Peyer's patch (tissue), 4 donors: ENCODE measurements around the gene LDB3.

Source experiments
- CTCF ChIP-seq, 6 experiments: fragments of 450-650 bp in 4 of 6; fragments of 200-600 bp in 2 of 6; sonication (generic) in 1 of 6; IDR thresholded peaks; one replicate each; pipeline ENCODE4 v1.5.1; 2017 to 2019; ENCODE audit warnings: antibody characterized with exemption in 6 of 6, mild to moderate bottlenecking in 3 of 6, moderate library complexity in 1 of 6
- POLR2A ChIP-seq, 2 donors: fragments of 450-650 bp; IDR thresholded peaks; one replicate each; pipeline ENCODE4 v1.5.1; 2017; ENCODE audit warnings: antibody characterized with exemption in 2 of 2, mild to moderate bottlenecking in 2 of 2, moderate library complexity in 2 of 2

GRCh38 chr10:86653379-86653778, 14.9 kb upstream of the LDB3 start:
- TF ChIP-seq CTCF (IDR thresholded peaks at IDR 0.05) (no peak), POLR2A (IDR thresholded peaks at IDR 0.05) (no peak)
